ENCODE data around the gene ECSCR.

The ECSCR gene

DNA sequence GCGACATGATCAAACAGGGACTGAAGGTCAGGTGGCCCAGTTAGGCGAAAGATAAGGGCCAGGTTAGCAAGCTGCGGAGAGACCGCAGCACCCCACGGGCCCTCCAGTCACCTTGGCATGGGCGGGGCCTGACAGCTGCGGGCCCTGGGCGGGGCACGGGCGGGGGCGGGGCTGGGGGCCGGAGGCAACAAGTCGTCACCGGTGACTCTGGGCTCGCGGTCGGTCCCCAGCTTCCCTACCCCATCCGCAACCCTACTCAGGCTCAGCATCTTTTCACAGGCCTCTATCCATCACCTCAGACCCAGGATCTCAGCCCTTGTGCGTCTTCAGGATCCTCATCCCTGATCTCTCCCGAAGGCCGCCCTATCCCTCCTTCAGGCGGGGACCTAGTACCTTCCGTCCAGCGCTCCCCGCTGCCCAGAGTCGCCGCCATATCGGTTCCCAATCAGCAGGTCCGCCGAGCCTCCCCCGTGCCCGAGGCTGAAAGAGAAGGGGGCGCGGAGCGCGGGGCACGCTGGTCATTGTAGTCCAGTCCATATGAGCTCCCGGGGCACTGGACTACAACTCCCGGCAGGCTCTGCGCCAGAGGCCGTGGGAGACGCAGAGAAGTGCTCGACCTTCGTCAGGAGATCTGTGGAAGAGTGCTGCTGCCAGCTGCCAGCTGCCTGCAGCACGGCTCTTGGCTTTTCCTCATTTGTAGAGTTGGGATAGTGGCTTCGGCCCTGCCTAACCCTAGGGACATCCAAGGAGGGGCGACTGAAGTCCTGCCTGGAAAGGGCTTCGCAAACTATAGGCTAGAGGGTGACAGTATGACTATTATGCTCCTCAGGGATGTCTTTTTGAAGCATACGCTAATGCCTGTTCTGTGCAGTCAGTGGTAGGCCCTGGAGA lies 23.3 kb downstream of the ECSCR start, which contains the start of gene DNAJC18:
Gene DNAJC18 (minus strand): TSS at position 513 of the 891 bp plus-strand sequence. CDS start 80 bp downstream, at position 433.
- TF ChIP-seq, protein P1, sequence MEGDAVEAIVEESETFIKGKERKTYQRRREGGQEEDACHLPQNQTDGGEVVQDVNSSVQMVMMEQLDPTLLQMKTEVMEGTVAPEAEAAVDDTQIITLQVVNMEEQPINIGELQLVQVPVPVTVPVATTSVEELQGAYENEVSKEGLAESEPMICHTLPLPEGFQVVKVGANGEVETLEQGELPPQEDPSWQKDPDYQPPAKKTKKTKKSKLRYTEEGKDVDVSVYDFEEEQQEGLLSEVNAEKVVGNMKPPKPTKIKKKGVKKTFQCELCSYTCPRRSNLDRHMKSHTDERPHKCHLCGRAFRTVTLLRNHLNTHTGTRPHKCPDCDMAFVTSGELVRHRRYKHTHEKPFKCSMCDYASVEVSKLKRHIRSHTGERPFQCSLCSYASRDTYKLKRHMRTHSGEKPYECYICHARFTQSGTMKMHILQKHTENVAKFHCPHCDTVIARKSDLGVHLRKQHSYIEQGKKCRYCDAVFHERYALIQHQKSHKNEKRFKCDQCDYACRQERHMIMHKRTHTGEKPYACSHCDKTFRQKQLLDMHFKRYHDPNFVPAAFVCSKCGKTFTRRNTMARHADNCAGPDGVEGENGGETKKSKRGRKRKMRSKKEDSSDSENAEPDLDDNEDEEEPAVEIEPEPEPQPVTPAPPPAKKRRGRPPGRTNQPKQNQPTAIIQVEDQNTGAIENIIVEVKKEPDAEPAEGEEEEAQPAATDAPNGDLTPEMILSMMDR (IDR thresholded peaks at IDR 0.05; ENCODE audit: unreplicated experiment in 3 of 3): no peak
- Mint-ChIP-seq H3K4me1 (peaks cover 31% of the 10 kb centered on the region), H3K9me3 (no peaks in the 10 kb centered on the region), H3K27ac (peak within 1 kb of the TSS; percentile 79 to 94 (median 90)), H3K27me3 (ENCODE audit: low read depth) (peaks cover 6% of the 10 kb centered on the region), H3K4me3 (peak within 1 kb of the TSS; percentile 94 to 99 (median 97)), H3K36me3 (ENCODE audit: low read depth) (peaks cover 14% of the 10 kb centered on the region)

DNA sequence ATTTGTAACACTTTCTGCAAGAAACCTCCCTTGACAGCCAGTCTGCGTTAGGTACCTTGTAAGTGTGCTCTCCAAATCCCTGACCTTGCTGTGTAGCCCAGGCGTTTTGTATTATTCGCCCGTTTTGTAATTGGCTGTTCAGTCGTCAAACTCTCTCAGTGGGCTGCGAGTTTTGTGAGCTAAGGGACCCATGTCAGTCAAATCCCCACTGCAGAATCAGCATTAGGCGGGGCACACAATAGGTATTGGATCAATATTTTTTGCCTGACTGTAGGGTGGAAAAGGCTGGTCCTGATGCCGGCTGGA lies 23.9 kb downstream of the ECSCR start:
- Mint-ChIP-seq H3K27ac (peak overlapping the region; percentile 9 to 94 (median 79)), H3K4me1 (peaks cover 25% of the 10 kb centered on the region), H3K36me3 (ENCODE audit: low read depth) (peaks cover 14% of the 10 kb centered on the region), H3K4me3 (peak overlapping the region; percentile 94 to 99 (median 97)), H3K27me3 (ENCODE audit: low read depth) (peaks cover 6% of the 10 kb centered on the region), H3K9me3 (no peaks in the 10 kb centered on the region)
- TF ChIP-seq, protein P1 (IDR thresholded peaks at IDR 0.05; ENCODE audit: unreplicated experiment in 3 of 3): no peak

GRCh38 chr5:139435676-139436075 lies 26.9 kb downstream of the ECSCR start:
- Mint-ChIP-seq H3K27me3 (ENCODE audit: low read depth) (peaks cover 3% of the 10 kb centered on the region), H3K27ac (no peak overlapping the region), H3K4me1 (peaks cover 15% of the 10 kb centered on the region), H3K4me3 (no peak overlapping the region), H3K36me3 (ENCODE audit: low read depth) (peaks cover 20% of the 10 kb centered on the region), H3K9me3 (no peaks in the 10 kb centered on the region)
- TF ChIP-seq, protein P1 (IDR thresholded peaks at IDR 0.05; ENCODE audit: unreplicated experiment in 3 of 3): no peak

DNA sequence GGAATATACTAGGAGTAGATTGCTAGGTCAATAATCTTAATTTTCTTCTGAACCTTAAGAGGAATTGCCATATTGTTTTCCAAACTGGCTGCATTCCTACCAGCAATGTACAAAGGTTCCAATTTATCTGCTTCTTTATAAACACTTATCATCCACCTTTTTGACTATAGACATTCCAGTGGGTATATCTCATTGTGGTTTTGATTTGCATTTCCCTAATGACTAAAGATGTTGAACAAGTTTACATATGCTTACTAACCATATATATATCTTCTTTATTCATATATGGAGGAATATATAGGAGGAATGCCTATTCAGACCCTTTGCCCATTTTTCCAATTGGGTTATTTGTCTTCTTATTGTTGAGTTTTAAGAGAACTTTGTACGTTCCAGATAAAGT lies 30.8 kb downstream of the ECSCR start:
- Mint-ChIP-seq H3K4me1 (no peaks in the 10 kb centered on the region), H3K9me3 (no peaks in the 10 kb centered on the region), H3K27ac (no peak overlapping the region), H3K36me3 (ENCODE audit: low read depth) (peaks cover 42% of the 10 kb centered on the region), H3K27me3 (ENCODE audit: low read depth) (no peaks in the 10 kb centered on the region), H3K4me3 (no peak overlapping the region)
- TF ChIP-seq, protein P1 (IDR thresholded peaks at IDR 0.05; ENCODE audit: unreplicated experiment in 3 of 3): no peak

DNA sequence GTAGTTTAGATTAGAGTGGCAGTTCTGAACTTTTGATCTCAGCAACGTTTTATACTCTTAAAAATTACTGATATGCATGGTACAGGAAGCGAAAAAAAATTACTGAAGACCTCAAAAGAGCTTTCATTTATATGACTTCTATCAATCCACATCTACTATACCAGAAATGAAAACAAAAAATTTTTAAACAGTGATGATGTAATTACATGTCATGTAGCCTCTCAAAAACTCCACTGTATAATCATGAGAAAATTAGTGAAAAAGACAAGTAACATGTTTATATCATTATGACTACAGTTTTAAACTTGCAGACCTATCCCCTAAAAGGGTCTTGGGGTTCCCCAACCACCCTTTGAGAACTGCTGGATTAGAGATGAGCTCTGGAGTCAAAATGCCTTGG lies 32.5 kb downstream of the ECSCR start:
- H3K4me1 Mint-ChIP-seq: no peaks in the 10 kb centered on the region
- H3K27me3 Mint-ChIP-seq (ENCODE audit: low read depth): no peaks in the 10 kb centered on the region
- H3K27ac Mint-ChIP-seq: no peak overlapping the region
- TF ChIP-seq, protein P1 (IDR thresholded peaks at IDR 0.05; ENCODE audit: unreplicated experiment in 3 of 3): no peak
- H3K36me3 Mint-ChIP-seq (ENCODE audit: low read depth): peaks cover 49% of the 10 kb centered on the region
- no peaks in the 10 kb centered on the region for H3K9me3 Mint-ChIP-seq
- no peak overlapping the region for H3K4me3 Mint-ChIP-seq

All from nephron (organoid).